Progenitor cell of endocrine pancreas (in vitro differentiated cells): ENCODE results near the gene DDHD1. TPM values are rescaled to one million over a fixed set of nuclear protein-coding genes. Genes with fewer than 3 reads are reported as not detected.

ENCODE experiments used
- DNase-seq: peaks from one replicate; pipeline ENCODE4 v3.0.0; 2021; ENCODE audit warnings: low spot score; ENCODE audit not compliant: unreplicated experiment
- H3K27ac Mint-ChIP-seq: 2 replicates; pipeline ENCODE4 v1.8.0; 2021; ENCODE audit warnings: mild to moderate bottlenecking, moderate library complexity, mixed read lengths
- H3K27me3 Mint-ChIP-seq: 2 replicates; pipeline ENCODE4 v1.8.0; 2021; ENCODE audit warnings: mixed read lengths
- H3K36me3 Mint-ChIP-seq: 2 replicates; pipeline ENCODE4 v1.8.0; 2022; ENCODE audit warnings: mixed read lengths; ENCODE audit not compliant: insufficient read depth
- H3K4me1 Mint-ChIP-seq: 2 replicates; pipeline ENCODE4 v1.8.0; 2021; ENCODE audit warnings: low read depth, mixed read lengths
- H3K4me3 Mint-ChIP-seq: 2 replicates; pipeline ENCODE4 v1.8.0; 2021; ENCODE audit warnings: low read depth, mild to moderate bottlenecking, moderate library complexity, mixed read lengths
- H3K9me3 Mint-ChIP-seq: 2 replicates; pipeline ENCODE4 v1.8.0; 2021; ENCODE audit warnings: low read depth, mixed read lengths
- long read RNA-seq: library from polyadenylated mRNA; unstranded; transcript quantifications from one replicate; pipeline ENCODE4 v2.0.0, GENCODE V29; 2020
- total RNA-seq: library from RNA; stranded (reverse); gene quantifications from 2 replicates; pipeline ENCODE4 v1.2.1, GENCODE V29; 2021
- TF ChIP-seq, protein P1 (sequence below): fragments of 200-600 bp; sonication (generic); IDR thresholded peaks from one replicate; pipeline ENCODE4 v1.5.0; 2021; ENCODE audit warnings: antibody characterized with exemption, mild to moderate bottlenecking; ENCODE audit not compliant: unreplicated experiment

Gene DDHD1
- 23.0 and 23.6 TPM in 2 replicates for total RNA-seq
- long read RNA-seq, partial matches to known transcripts, result 1 of 4 reads
- long read RNA-seq, other reads (novel, unspliced or antisense), result 2 of 4 reads

DNA sequence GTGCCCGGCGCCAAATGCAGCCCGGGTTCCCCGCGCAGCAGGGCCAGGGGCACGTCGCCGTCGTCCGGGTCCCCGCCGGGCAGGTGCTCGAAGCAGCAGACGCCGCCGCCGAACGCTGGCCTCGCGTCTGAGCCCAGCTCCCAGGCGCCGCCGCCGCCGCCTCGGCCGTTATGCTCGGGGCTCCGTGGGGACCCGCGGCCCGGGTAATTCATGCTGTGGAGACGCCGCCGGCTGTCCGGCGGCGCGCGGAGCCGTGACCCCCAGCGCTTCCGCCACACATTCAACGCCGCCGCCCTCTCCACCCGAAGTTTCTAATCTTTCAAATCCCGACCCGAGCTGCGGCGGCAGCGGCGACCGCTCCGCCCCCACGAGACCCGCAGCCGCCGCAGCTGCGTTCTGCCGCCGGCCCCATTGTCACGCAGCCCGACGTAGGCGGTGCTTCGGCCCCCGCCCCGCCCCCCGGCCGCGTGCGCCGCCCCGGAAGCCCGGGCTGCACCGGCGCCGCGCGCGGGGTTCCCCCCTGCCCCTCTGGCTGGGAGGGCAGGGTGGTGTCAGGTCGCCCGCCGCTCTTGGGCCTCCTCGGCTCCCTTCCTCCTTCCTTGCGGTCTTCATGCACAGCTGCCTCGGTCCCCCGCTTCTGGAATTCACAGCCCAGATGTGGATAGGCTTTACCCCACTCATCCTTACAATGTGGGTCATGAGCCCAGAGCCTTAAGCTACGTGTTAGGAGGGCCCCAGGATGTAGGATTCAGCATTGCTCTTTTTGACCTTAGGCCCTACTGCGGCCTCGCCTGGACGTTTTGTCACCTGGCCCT is at the start of gene DDHD1:
TSS of gene DDHD1 (minus strand) at position 437 of the 815 bp plus-strand sequence. CDS start at position 212, 225 bp downstream.
- TF ChIP-seq, protein P1, sequence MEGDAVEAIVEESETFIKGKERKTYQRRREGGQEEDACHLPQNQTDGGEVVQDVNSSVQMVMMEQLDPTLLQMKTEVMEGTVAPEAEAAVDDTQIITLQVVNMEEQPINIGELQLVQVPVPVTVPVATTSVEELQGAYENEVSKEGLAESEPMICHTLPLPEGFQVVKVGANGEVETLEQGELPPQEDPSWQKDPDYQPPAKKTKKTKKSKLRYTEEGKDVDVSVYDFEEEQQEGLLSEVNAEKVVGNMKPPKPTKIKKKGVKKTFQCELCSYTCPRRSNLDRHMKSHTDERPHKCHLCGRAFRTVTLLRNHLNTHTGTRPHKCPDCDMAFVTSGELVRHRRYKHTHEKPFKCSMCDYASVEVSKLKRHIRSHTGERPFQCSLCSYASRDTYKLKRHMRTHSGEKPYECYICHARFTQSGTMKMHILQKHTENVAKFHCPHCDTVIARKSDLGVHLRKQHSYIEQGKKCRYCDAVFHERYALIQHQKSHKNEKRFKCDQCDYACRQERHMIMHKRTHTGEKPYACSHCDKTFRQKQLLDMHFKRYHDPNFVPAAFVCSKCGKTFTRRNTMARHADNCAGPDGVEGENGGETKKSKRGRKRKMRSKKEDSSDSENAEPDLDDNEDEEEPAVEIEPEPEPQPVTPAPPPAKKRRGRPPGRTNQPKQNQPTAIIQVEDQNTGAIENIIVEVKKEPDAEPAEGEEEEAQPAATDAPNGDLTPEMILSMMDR, result no peak
- peaks cover 14% of the 10 kb centered on the region for H3K4me1 Mint-ChIP-seq
- peak within 1 kb of the TSS; percentile 93 for H3K4me3 Mint-ChIP-seq
- peak within 1 kb of the TSS; percentile 96 for H3K27ac Mint-ChIP-seq
- no peaks in the 10 kb centered on the region for H3K36me3 Mint-ChIP-seq
- H3K9me3 Mint-ChIP-seq, result no peaks in the 10 kb centered on the region
- peak; percentile 70 for DNase-seq
- no peaks in the 10 kb centered on the region for H3K27me3 Mint-ChIP-seq

DNA sequence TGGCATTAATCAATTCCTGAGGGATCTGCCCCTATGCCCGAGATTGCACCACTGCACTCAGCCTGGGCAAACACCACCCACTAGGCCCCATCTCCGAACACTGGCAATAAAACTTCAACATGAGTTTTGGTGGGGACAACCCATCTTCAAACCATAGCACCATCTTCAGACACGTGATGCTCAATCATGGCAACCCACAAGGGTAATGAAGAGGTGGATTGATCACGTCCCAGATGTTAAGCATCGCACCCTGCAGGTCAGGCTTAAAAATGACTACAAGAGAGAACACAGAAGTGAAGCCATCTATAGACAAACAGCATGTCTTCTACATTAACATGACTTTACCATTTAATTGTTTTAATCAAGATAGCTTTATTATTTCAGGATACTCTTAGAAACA is 42.8 kb upstream of the DDHD1 start:
- Mint-ChIP-seq H3K9me3 (peaks cover 13% of the 10 kb centered on the region), H3K4me1 (no peaks in the 10 kb centered on the region), H3K27me3 (no peaks in the 10 kb centered on the region), H3K36me3 (peaks cover 1% of the 10 kb centered on the region), H3K4me3 (no peak overlapping the region), H3K27ac (no peak overlapping the region)
- DNase-seq, result no peak
- TF ChIP-seq, protein P1, result no peak

DNA sequence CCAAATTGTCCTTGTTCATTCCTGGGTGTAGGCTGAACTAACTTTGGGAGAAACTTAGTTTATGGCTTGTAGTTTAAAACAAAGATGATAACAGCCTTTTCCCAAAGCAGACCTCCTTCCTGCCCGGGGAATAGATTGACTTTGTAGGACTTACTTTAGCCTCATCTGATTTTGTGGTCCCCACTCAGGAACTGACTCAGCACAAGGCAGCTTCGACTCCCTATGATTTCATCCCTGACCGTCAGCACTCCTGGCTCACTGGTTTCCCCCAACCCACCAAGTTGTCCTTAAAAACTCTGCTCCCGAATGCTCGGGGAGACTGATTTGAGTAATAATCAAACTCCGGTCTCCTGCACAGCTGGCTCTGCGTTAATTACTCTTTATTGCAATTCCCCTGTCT is 40.1 kb upstream of the DDHD1 start:
- TF ChIP-seq, protein P1, result no peak
- Mint-ChIP-seq H3K27me3 (no peaks in the 10 kb centered on the region), H3K27ac (no peak overlapping the region), H3K9me3 (no peaks in the 10 kb centered on the region), H3K4me3 (no peak overlapping the region), H3K36me3 (no peaks in the 10 kb centered on the region), H3K4me1 (no peaks in the 10 kb centered on the region)
- no peak for DNase-seq

DNA sequence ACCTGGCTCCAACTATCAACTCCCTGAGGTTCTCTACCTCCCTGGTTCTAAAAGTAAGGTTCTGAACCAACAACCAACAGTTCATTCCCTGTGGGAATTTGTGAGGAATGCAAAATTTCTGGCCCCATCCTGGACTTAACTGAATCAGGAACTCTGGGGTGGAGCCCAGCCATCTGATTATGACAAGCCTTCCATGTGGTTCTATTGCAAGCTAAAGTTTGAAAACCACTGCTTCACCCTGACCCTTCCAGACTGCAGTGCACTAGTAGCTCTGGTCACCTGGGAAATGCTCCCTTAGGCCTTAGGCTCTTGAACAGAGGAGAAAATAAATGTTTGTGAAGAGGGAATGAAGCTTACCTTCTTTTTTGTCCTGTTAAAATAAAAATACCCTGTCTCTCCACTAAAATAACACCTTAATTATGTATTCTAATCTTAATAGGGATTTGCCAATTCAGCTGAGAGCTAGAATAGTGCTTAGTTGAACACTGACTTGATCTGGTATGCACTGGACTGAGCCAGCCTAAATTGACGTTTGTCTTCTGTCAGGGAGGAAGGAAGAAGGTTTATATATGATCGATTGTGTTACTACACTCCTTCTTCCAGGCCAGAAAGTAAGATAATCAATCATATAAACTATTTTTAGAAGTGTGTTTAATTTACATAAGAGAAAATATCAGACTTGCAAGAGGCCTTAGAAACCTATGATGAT is 39.1 kb upstream of the DDHD1 start:
- no peaks in the 10 kb centered on the region for H3K9me3 Mint-ChIP-seq
- TF ChIP-seq, protein P1, result no peak
- H3K4me1 Mint-ChIP-seq, result peaks cover 5% of the 10 kb centered on the region
- DNase-seq, result no peak
- no peaks in the 10 kb centered on the region for H3K36me3 Mint-ChIP-seq
- H3K27me3 Mint-ChIP-seq, result no peaks in the 10 kb centered on the region
- H3K4me3 Mint-ChIP-seq, result no peak overlapping the region
- H3K27ac Mint-ChIP-seq, result no peak overlapping the region

DNA sequence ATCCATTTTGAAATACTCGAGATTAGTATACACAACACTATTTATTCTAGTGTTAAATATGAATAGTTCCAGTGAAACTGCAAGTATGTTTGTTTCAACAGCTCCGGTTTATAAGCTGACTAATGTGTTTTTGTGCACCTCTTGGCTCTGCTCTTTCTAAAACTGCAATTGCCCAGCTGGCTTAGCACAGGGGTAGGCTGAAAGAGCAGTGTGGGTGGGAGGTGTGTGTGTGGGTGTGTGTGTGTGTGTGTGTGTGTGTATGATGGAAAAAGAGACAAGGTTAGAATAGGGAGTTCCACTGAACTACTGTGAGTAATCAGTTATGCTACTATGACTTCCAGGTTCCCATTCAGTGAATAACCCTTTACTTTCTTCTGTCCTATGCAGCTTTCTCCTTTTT is 37.8 kb upstream of the DDHD1 start:
- H3K27me3 Mint-ChIP-seq, result no peaks in the 10 kb centered on the region
- H3K27ac Mint-ChIP-seq, result no peak overlapping the region
- TF ChIP-seq, protein P1, result no peak
- peaks cover 9% of the 10 kb centered on the region for H3K4me1 Mint-ChIP-seq
- DNase-seq, result no peak
- no peaks in the 10 kb centered on the region for H3K9me3 Mint-ChIP-seq
- no peak overlapping the region for H3K4me3 Mint-ChIP-seq
- no peaks in the 10 kb centered on the region for H3K36me3 Mint-ChIP-seq
